ENCODE measurements around the gene OTX1. TPM values are rescaled to one million over a fixed set of nuclear protein-coding genes. Genes with fewer than 3 reads are reported as not detected.

The OTX1 gene
- total RNA-seq, 4 donors from 2014 or later = 0.85 to 2.6 TPM; not detected in 2

DNA sequence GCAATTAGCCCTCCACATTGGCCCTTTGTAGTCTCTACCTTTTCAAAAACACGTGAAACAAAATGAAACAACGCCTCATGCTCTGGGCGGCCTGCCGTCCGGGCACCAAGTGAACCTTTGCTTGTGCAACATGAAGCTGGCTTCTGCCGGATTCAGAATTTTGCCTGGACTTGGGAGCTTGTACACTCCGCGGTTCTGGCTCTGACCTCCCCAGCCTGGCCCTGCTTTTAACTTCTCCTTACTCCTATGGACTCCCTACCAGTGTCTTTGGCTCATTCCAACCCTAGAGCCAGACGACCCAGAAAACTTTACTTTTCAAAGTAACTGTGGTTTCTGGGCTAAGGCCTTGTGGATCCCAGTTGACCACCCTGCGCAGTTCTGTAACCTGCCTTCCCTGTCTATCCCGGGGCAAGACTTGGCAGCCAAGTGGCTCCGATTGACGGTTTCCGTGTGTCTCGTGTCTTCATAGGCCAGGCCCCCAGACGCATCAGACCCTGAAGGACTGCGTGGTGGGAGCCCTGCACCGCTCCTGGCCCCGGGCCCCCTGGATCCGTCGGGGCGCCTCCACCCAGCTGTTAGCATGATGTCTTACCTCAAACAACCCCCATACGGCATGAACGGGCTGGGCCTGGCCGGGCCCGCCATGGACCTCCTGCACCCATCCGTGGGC is 1.9 kb downstream of the OTX1 start:
- Histone ChIP-seq H3K4me1 (peaks cover 36 to 91% (median 58%) of the 10 kb centered on the region in 3 donors), H3K27ac (no peak overlapping the region), H3K9me3 (no peaks in the 10 kb centered on the region), H3K36me3 (peaks cover 0 to 2% (median 0%) of the 10 kb centered on the region in 3 donors), H3K27me3 (peaks cover 0 to 100% (median 43%) of the 10 kb centered on the region in 4 donors), H3K4me3 (no peak overlapping the region)
- no peak for DNase-seq
- 62 to 82% methylated on average over 13 to 16 of the region's 27 CpGs for WGBS, 2 donors
- intact Hi-C loops (cut with DNase I) = no loop called here
- TF ChIP-seq CTCF (IDR thresholded peaks at IDR 0.05) (no peak), POLR2A (IDR thresholded peaks at IDR 0.05) (no peak)

GRCh38 chr2:63053081-63053888 is 2.7 kb downstream of the OTX1 start:
- peak overlapping the region in 1 of 4 donors; percentile 31 for H3K4me3 ChIP-seq

GRCh38 chr2:63053889-63054602 is 3.4 kb downstream of the OTX1 start:
- intact Hi-C loops (cut with DNase I) = no loop called here
- H3K27me3 ChIP-seq = peaks cover 10 to 100% (median 45%) of the 10 kb centered on the region in 4 donors
- 19 to 52% methylated on average over 6 to 22 of the region's 48 CpGs for WGBS, 2 donors
- H3K27ac ChIP-seq = no peak overlapping the region
- no peaks in the 10 kb centered on the region for H3K36me3 ChIP-seq
- H3K9me3 ChIP-seq = no peaks in the 10 kb centered on the region
- peak overlapping the region in 3 of 4 donors; percentile 5 to 51 (median 31) for H3K4me3 ChIP-seq
- H3K4me1 ChIP-seq = peaks cover 35 to 91% (median 55%) of the 10 kb centered on the region in 3 donors
- no peak for DNase-seq
- TF ChIP-seq CTCF (IDR thresholded peaks at IDR 0.05) (no peak), POLR2A (IDR thresholded peaks at IDR 0.05) (no peak)

More at GRCh38 chr2:63053081-63053888, 2.7 kb downstream of the OTX1 start:
- Histone ChIP-seq H3K9me3 (no peaks in the 10 kb centered on the region), H3K27ac (no peak overlapping the region), H3K4me1 (peaks cover 35 to 91% (median 55%) of the 10 kb centered on the region in 3 donors), H3K36me3 (no peaks in the 10 kb centered on the region), H3K27me3 (peaks cover 2 to 100% (median 45%) of the 10 kb centered on the region in 4 donors)
- intact Hi-C loops (cut with DNase I) = no loop called here
- TF ChIP-seq POLR2A (IDR thresholded peaks at IDR 0.05) (no peak), CTCF (IDR thresholded peaks at IDR 0.05) (no peak)
- no peak for DNase-seq
- WGBS, 2 donors = 61 to 75% methylated on average over 27 to 29 of the region's 34 CpGs

DNA sequence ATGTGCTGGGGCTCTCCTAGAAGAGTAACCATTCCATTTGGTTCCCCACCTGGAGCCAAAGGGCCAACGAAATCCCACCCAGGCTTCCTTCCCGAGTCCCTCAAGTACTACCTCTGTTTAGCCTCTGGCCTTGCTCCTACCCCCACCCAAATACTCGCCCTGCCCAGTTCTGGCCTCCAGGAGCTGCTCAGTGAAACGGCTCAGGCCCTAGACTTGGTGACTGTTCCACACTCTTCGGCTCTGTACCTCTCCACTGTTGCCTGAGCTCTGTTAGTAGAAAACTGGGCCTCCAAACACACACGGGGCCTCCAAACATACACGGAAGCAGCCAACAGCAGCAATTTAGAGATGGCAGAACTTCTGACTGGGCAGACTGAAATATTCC is 4.2 kb downstream of the OTX1 start:
- Histone ChIP-seq H3K27me3 (peaks cover 18 to 100% (median 48%) of the 10 kb centered on the region in 4 donors), H3K4me3 (peak overlapping the region in 1 of 4 donors; percentile 44), H3K27ac (no peak overlapping the region), H3K36me3 (no peaks in the 10 kb centered on the region), H3K4me1 (peaks cover 34 to 91% (median 54%) of the 10 kb centered on the region in 3 donors), H3K9me3 (no peaks in the 10 kb centered on the region)
- TF ChIP-seq POLR2A (IDR thresholded peaks at IDR 0.05) (no peak), CTCF (IDR thresholded peaks at IDR 0.05) (no peak)
- intact Hi-C loops (cut with DNase I) = no loop called here
- 20% methylated on average over 5 of the region's 7 CpGs; no CpG with 5 or more reads in 1 of the 2 donors for WGBS, 2 donors
- no peak for DNase-seq
